Endothelial cell of umbilical vein (primary cell): ENCODE data around the gene FOXRED1.
A peak's percentile ranks its signal among the peaks of the same experiment; 100 is the strongest.

Experiments
- EZH2 ChIP-seq: IDR thresholded peaks from 2 replicates; pipeline ENCODE4 v1.6.1; 2012; ENCODE audit warnings: borderline replicate concordance, low read depth, mild to moderate bottlenecking, moderate library complexity, low read length, inconsistent platforms; ENCODE audit not compliant: severe bottlenecking
- POLR2AphosphoS5 ChIP-seq: IDR thresholded peaks from 2 replicates; pipeline ENCODE4 v1.6.1; 2012; ENCODE audit warnings: low read depth, mild to moderate bottlenecking, control low read depth, low read length, moderate library complexity; ENCODE audit not compliant: insufficient read depth
- TF ChIP-seq, protein P1 (sequence below), 2 donors: IDR thresholded peaks; 1 replicate in 1 of 2; 2 replicates in 1 of 2; pipeline ENCODE4 v1.5.1; 2011; ENCODE audit warnings: low read length in 2 of 2, mild to moderate bottlenecking in 2 of 2, moderate library complexity in 2 of 2, control low read depth in 1 of 2, inconsistent platforms in 1 of 2, low read depth in 1 of 2; ENCODE audit not compliant: insufficient read depth in 1 of 2; ENCODE audit errors: extremely low read depth in 1 of 2

DNA sequence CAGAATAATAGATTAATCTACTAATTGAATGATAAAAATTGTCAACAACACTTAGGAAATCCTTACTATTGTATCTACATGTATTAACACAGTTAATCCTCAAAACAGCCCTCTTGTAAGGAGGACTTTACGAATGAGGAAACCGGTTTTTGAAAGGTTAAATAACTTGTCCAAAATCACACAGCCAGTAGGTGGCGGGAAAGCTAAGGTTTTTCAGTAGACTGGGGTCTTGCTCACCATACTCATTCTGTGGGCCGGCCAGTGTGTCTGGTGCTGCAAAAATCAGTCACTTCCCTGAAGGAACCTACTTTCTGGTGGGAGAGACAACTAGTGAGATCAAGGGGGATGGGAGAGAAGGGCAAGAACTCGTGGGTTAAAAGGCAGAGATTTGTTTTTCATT is 38.8 kb downstream of the FOXRED1 start:
- TF ChIP-seq, protein P1, sequence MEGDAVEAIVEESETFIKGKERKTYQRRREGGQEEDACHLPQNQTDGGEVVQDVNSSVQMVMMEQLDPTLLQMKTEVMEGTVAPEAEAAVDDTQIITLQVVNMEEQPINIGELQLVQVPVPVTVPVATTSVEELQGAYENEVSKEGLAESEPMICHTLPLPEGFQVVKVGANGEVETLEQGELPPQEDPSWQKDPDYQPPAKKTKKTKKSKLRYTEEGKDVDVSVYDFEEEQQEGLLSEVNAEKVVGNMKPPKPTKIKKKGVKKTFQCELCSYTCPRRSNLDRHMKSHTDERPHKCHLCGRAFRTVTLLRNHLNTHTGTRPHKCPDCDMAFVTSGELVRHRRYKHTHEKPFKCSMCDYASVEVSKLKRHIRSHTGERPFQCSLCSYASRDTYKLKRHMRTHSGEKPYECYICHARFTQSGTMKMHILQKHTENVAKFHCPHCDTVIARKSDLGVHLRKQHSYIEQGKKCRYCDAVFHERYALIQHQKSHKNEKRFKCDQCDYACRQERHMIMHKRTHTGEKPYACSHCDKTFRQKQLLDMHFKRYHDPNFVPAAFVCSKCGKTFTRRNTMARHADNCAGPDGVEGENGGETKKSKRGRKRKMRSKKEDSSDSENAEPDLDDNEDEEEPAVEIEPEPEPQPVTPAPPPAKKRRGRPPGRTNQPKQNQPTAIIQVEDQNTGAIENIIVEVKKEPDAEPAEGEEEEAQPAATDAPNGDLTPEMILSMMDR (IDR thresholded peaks at IDR 0.05; ENCODE audit: extremely low read depth in 1 of 2, insufficient read depth in 1 of 2, low read depth in 1 of 2, low read length in 2 of 2), result peak; percentile 35 to 43
- no peak for TF ChIP-seq POLR2AphosphoS5
- TF ChIP-seq EZH2, result no peak
